IPS-20b (cell line): Measurements from ENCODE around the gene LGALS7B.
"Not testable (repeated sequence)": the region's sequence is repeated elsewhere in the genome, so short reads cannot be mapped to it uniquely, and the experiment has no call there.

ENCODE experiments used
- H3K27ac ChIP-seq: one replicate; pipeline ENCODE4 v1.5.1; 2013; ENCODE audit warnings: low read length
- H3K27me3 ChIP-seq: 2 replicates; pipeline ENCODE4 v1.6.1; 2013; ENCODE audit warnings: mild to moderate bottlenecking, low read length, inconsistent platforms; ENCODE audit not compliant: insufficient read depth
- H3K36me3 ChIP-seq: 2 replicates; pipeline ENCODE4 v1.6.1; 2013; ENCODE audit warnings: low read depth, mild to moderate bottlenecking, inconsistent platforms, low read length, moderate library complexity; ENCODE audit not compliant: insufficient read depth
- H3K4me1 ChIP-seq: 2 replicates; pipeline ENCODE4 v1.6.1; 2013; ENCODE audit warnings: mild to moderate bottlenecking, control low read depth, inconsistent platforms, low read length, moderate library complexity; ENCODE audit not compliant: insufficient read depth
- H3K4me3 ChIP-seq: 2 replicates; pipeline ENCODE4 v1.5.1; 2013; ENCODE audit warnings: mild to moderate bottlenecking, low read length, inconsistent platforms
- H3K9ac ChIP-seq: 2 replicates; pipeline ENCODE4 v1.6.1; 2013; ENCODE audit warnings: low read depth, mild to moderate bottlenecking, inconsistent platforms, low read length, moderate library complexity
- H3K9me3 ChIP-seq: 2 replicates; pipeline ENCODE4 v1.6.1; 2013; ENCODE audit warnings: mild to moderate bottlenecking, low read depth, low read length, inconsistent platforms; ENCODE audit not compliant: insufficient read depth

The LGALS7B gene

DNA sequence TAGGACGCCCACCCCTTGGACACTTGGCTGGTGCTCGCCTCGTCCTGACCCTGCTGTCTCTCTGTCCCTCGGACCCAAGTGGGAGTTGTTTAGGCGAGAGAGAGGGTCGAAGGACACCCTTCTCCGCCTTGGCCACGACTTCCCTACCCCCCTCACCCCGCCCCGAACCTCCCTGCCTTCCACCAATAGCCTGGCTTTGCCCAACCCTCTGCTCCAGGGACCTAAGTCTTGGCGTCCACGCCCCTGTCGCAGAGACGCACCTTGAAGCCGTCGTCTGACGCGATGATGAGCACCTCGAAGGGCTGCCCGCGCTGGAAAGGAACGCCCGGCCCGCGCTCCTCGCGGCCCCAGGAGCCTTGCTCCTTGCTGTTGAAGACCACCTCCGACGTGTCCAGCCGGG, 17.4 kb upstream of the LGALS7B start:
- H3K4me1 ChIP-seq, H3K36me3 ChIP-seq, H3K27ac ChIP-seq, H3K9ac ChIP-seq, H3K9me3 ChIP-seq, H3K27me3 ChIP-seq, H3K4me3 ChIP-seq: not testable (repeated sequence)

DNA sequence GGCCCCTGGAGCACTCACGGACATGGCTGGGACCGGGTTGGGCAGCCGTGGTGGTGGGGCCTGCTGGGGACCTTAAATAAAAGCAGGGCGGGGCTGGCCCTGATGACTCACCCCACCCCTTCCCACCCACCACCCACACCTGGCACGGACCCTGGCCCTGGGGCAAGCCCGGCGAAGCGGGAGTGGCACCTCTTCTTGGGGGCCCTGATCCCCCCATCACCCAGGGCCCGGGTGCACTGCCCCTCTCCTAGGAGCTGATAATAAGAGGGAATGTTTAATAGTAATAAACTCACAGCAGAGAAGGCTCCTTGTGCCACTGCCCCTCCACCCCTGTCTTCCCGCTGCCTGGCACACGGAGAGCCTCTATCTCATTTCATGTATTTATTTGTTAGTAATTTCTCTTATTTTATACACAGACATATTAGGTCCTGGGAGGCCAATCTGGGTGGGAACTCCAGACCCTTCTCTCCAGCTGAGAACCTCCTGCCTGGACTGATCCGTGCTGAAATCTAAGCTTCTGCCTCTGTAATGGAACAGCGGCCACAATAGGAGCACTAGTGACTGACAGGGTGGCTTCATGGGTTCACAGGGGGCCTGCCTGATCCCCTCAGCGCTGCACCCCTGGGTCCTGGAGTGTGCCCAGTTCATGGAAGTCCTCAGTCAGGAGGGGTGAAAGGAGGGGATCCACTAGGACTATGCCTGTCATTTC, 15.4 kb upstream of the LGALS7B start, which contains the start of gene LGALS7:
LGALS7 (minus strand) TSS at position 49 of the 709 bp plus-strand sequence; CDS start at position 24, 25 bp downstream.
- H3K36me3 ChIP-seq, result no peaks in the 10 kb centered on the region
- H3K27me3 ChIP-seq, result peaks cover 5% of the 10 kb centered on the region; the same call in 1 of the 2 replicates
- no peaks in the 10 kb centered on the region for H3K9me3 ChIP-seq
- H3K4me1 ChIP-seq, result no peaks in the 10 kb centered on the region
- H3K4me3 ChIP-seq, result no peak within 1 kb of the TSS
- H3K9ac ChIP-seq, result no peak within 1 kb of the TSS
- no peak within 1 kb of the TSS for H3K27ac ChIP-seq

GRCh38 chr19:38774181-38774950, 14.6 kb upstream of the LGALS7B start:
- H3K27ac ChIP-seq, result no peak overlapping the region
- H3K9ac ChIP-seq, result no peak overlapping the region
- no peaks in the 10 kb centered on the region for H3K36me3 ChIP-seq
- H3K4me1 ChIP-seq, result no peaks in the 10 kb centered on the region
- H3K4me3 ChIP-seq, result no peak overlapping the region
- peaks cover 5% of the 10 kb centered on the region; the same call in 1 of the 2 replicates for H3K27me3 ChIP-seq
- H3K9me3 ChIP-seq, result no peaks in the 10 kb centered on the region

DNA sequence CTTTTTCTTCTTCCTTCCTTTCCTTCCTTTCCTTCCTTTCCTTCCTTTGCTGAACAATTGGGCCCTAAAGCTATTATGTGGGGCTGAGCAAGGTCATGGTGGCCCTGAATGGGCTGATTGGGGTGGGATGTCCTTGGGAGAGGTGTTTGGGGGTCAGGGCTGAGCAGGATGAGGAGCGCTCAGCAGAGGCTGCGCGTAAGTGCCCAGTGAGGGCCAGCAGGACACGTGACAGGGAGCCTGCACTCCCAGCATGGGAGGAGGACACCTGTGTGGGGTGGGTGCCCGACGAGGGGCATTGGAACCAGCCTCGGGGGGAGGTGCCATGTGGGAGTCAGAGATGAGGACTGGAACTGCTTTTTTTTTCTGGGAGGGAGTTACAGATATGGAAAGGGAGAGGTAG, 10.3 kb upstream of the LGALS7B start:
- Histone ChIP-seq H3K27ac (no peak overlapping the region), H3K9me3 (no peaks in the 10 kb centered on the region), H3K4me3 (no peak overlapping the region), H3K4me1 (no peaks in the 10 kb centered on the region), H3K36me3 (no peaks in the 10 kb centered on the region), H3K9ac (no peak overlapping the region), H3K27me3 (no peaks in the 10 kb centered on the region)

GRCh38 chr19:38780443-38780842, 8.6 kb upstream of the LGALS7B start:
- no peak overlapping the region for H3K27ac ChIP-seq
- H3K9ac ChIP-seq, result no peak overlapping the region
- no peaks in the 10 kb centered on the region for H3K27me3 ChIP-seq
- no peaks in the 10 kb centered on the region for H3K4me1 ChIP-seq
- H3K4me3 ChIP-seq, result no peak overlapping the region
- H3K9me3 ChIP-seq, result no peaks in the 10 kb centered on the region
- H3K36me3 ChIP-seq, result no peaks in the 10 kb centered on the region

DNA sequence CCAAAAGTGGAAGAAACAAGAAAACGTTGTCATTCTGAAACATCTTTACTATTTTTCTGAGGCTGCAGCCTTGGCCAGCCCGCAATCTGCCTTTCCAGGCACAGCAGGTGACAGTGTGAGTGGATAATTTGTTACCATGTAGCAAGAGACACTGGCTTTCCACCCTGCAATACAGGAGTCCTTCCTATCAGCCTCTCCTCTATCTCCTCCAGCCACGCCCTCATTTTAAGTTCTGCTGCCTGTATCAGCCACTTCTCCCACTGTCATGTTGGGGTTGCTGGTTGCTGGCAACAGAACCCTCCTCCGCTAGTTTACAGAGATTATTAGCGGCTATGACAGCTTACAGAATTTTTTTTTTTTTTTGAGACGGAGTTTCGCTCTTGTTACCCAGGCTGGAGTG, 7.9 kb upstream of the LGALS7B start:
- no peak overlapping the region for H3K27ac ChIP-seq
- no peaks in the 10 kb centered on the region for H3K4me1 ChIP-seq
- no peaks in the 10 kb centered on the region for H3K9me3 ChIP-seq
- H3K36me3 ChIP-seq, result no peaks in the 10 kb centered on the region
- no peak overlapping the region for H3K9ac ChIP-seq
- no peak overlapping the region for H3K4me3 ChIP-seq
- H3K27me3 ChIP-seq, result no peaks in the 10 kb centered on the region

- H3K4me1 ChIP-seq, H3K4me3 ChIP-seq, H3K27ac ChIP-seq, H3K9ac ChIP-seq, H3K27me3 ChIP-seq, H3K36me3 ChIP-seq, H3K9me3 ChIP-seq: not testable (repeated sequence)
Measured at GRCh38 chr19:38782212-38782611, 6.8 kb upstream of the LGALS7B start.

- Histone ChIP-seq H3K9me3 (no peaks in the 10 kb centered on the region), H3K9ac (no peak overlapping the region), H3K27me3 (no peaks in the 10 kb centered on the region), H3K36me3 (no peaks in the 10 kb centered on the region), H3K4me3 (no peak overlapping the region), H3K27ac (no peak overlapping the region), H3K4me1 (no peaks in the 10 kb centered on the region)
Measured at GRCh38 chr19:38784224-38784623, 4.8 kb upstream of the LGALS7B start.

- H3K27me3 ChIP-seq, result no peaks in the 10 kb centered on the region; the same call in 1 of the 2 replicates
- no peaks in the 10 kb centered on the region for H3K36me3 ChIP-seq
- no peaks in the 10 kb centered on the region for H3K4me1 ChIP-seq
- H3K9ac ChIP-seq, result no peak overlapping the region
- H3K9me3 ChIP-seq, result no peaks in the 10 kb centered on the region
- no peak overlapping the region for H3K27ac ChIP-seq
- no peak overlapping the region for H3K4me3 ChIP-seq
Measured at GRCh38 chr19:38785187-38785699, 3.8 kb upstream of the LGALS7B start.

- not testable (repeated sequence) for H3K9me3 ChIP-seq, H3K27me3 ChIP-seq, H3K4me1 ChIP-seq, H3K9ac ChIP-seq, H3K36me3 ChIP-seq, H3K4me3 ChIP-seq, H3K27ac ChIP-seq
Measured at GRCh38 chr19:38786061-38786460, 2.9 kb upstream of the LGALS7B start.

GRCh38 chr19:38786572-38787265, 2.3 kb upstream of the LGALS7B start:
- no peaks in the 10 kb centered on the region for H3K9me3 ChIP-seq
- H3K4me1 ChIP-seq, result no peaks in the 10 kb centered on the region
- H3K27ac ChIP-seq, result no peak overlapping the region
- H3K36me3 ChIP-seq, result no peaks in the 10 kb centered on the region
- H3K27me3 ChIP-seq, result no peaks in the 10 kb centered on the region; the same call in 1 of the 2 replicates
- no peak overlapping the region for H3K9ac ChIP-seq
- no peak overlapping the region for H3K4me3 ChIP-seq
